ENCODE measurements around the gene FLOT1.

FLOT1 gene

GRCh38 chr6:30742316-30743098 lies at the start of gene FLOT1:
FLOT1 (minus strand) TSS chr6:30742687; CDS start chr6:30742189, 498 bp downstream.
- no peak for FAIRE-seq

GRCh38 chr6:30790724-30791383 lies 48.4 kb upstream of the FLOT1 start:
- no peak for FAIRE-seq

GRCh38 chr6:30789606-30790005 lies 47.1 kb upstream of the FLOT1 start:
- no peak for FAIRE-seq

GRCh38 chr6:30787954-30788353 lies 45.5 kb upstream of the FLOT1 start:
- no peak for FAIRE-seq

GRCh38 chr6:30782425-30783014 lies 40.0 kb upstream of the FLOT1 start:
- no peak for FAIRE-seq

- no peak for FAIRE-seq
These were observed 39.4 kb upstream of the FLOT1 start for GRCh38 chr6:30781743-30782424.

- no peak for FAIRE-seq
These were observed 38.9 kb upstream of the FLOT1 start for GRCh38 chr6:30781395-30781742.

GRCh38 chr6:30780642-30780920 lies 38.1 kb upstream of the FLOT1 start:
- no peak for FAIRE-seq

GRCh38 chr6:30779850-30780641 lies 37.6 kb upstream of the FLOT1 start:
- FAIRE-seq, result no peak

- FAIRE-seq, result no peak
These were observed 35.6 kb upstream of the FLOT1 start for GRCh38 chr6:30778001-30778635.

GRCh38 chr6:30777155-30777485 lies 34.6 kb upstream of the FLOT1 start:
- no peak for FAIRE-seq

- no peak for FAIRE-seq
These were observed 34.1 kb upstream of the FLOT1 start for GRCh38 chr6:30776390-30777154.

GRCh38 chr6:30775104-30775503 lies 32.6 kb upstream of the FLOT1 start:
- no peak for FAIRE-seq

- FAIRE-seq, result no peak
These were observed 32.2 kb upstream of the FLOT1 start for GRCh38 chr6:30774701-30775100.

- no peak for FAIRE-seq
These were observed 28.1 kb upstream of the FLOT1 start for GRCh38 chr6:30770592-30770991.

GRCh38 chr6:30769853-30770524 lies 27.5 kb upstream of the FLOT1 start:
- FAIRE-seq, result no peak

GRCh38 chr6:30769088-30769852 lies 26.8 kb upstream of the FLOT1 start:
- FAIRE-seq, result no peak

- no peak for FAIRE-seq
These were observed 26.2 kb upstream of the FLOT1 start for GRCh38 chr6:30768634-30769087.

- FAIRE-seq, result no peak
These were observed 25.4 kb upstream of the FLOT1 start for GRCh38 chr6:30767944-30768301.

GRCh38 chr6:30767158-30767943 lies 24.9 kb upstream of the FLOT1 start:
- FAIRE-seq, result no peak

Measured in A204.1 (cell line).